Omental fat pad (tissue), 4 donors: ENCODE results near the gene YY1. TPM values are rescaled to one million over a fixed set of nuclear protein-coding genes. Genes with fewer than 3 reads are reported as not detected.
A peak's percentile ranks its signal among the peaks of the same experiment; 100 is the strongest.
"Not testable (repeated sequence)": the region's sequence is repeated elsewhere in the genome, so short reads cannot be mapped to it uniquely, and the experiment has no call there.

ENCODE experiments used
- ATAC-seq: fragments of 150-250 bp; one replicate; pipeline ENCODE4 v1.9.1; 2016; ENCODE audit warnings: mild to moderate bottlenecking, moderate library complexity; ENCODE audit not compliant: low FRiP score
- DNase-seq: peaks from one replicate; pipeline ENCODE4 v3.0.0-alpha.2; 2019; ENCODE audit warnings: low spot score
- total RNA-seq, 4 donors: library from RNA; depleted of rRNA; stranded (reverse); fragments of >200 nt; gene quantifications; one replicate each; pipeline ENCODE4 v1.1.0, GENCODE V29; 2016
- TF ChIP-seq, protein P1 (sequence below), 3 donors: fragments of 450-650 bp; IDR thresholded peaks; one replicate each; pipeline ENCODE4 v1.5.1; 2016 to 2017; ENCODE audit warnings: antibody characterized with exemption in 3 of 3, mild to moderate bottlenecking in 3 of 3, moderate library complexity in 2 of 3

YY1 gene
- total RNA-seq, 4 donors from 2014 or later = 45.1 to 55.5 (median 48.6) TPM

DNA sequence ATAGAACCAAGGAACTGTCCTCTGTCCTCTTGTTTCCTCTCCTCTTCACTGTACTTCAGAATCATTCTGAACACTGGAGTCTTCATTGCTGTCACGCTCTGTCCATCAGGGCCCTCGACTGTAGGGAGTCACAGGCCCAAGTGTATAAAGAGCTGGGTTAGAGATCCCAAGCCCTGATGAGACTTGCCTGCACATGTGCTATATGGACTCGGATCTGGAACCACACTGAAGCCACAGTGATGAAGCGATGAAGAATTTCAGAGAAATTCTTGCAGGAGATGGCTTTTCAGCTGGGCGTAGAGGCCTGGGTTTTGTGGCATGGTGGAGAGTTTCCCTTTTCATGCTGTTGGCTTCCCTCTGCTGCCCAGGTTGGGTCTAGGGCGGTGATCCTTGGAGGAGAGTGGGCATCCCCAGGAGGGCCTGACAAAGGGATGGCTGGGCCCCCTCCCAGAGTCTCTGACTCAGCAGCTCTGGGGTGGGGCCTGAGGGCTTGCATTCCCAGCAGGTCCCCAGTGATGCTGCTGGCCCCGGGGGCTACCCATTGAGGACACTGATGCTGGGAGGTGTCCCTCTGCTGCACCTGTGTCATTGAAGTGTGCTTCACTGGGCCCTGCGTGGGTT, 39.6 kb upstream of the YY1 start:
- TF ChIP-seq, protein P1, sequence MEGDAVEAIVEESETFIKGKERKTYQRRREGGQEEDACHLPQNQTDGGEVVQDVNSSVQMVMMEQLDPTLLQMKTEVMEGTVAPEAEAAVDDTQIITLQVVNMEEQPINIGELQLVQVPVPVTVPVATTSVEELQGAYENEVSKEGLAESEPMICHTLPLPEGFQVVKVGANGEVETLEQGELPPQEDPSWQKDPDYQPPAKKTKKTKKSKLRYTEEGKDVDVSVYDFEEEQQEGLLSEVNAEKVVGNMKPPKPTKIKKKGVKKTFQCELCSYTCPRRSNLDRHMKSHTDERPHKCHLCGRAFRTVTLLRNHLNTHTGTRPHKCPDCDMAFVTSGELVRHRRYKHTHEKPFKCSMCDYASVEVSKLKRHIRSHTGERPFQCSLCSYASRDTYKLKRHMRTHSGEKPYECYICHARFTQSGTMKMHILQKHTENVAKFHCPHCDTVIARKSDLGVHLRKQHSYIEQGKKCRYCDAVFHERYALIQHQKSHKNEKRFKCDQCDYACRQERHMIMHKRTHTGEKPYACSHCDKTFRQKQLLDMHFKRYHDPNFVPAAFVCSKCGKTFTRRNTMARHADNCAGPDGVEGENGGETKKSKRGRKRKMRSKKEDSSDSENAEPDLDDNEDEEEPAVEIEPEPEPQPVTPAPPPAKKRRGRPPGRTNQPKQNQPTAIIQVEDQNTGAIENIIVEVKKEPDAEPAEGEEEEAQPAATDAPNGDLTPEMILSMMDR (IDR thresholded peaks at IDR 0.05) = no peak
- DNase-seq (no peak), ATAC-seq (no peak)

DNA sequence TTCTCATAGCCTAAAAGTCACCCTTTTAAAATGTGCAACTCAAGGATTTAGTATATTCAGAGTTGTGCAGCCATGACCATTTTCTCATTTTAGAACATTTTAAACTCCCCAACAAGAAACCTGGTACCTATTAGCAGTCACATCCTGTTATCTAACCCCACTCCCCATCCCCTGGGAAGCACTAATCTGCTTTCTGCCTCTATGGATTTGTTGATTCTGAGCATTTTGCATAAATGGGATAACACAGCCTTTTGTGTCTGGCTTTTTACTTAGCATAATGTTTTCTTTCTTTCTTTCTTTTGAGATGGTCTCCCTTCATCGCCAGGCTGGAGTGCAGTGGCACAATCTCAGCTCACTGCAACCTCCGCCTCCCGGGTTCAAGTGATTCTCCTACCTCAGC, 38.6 kb upstream of the YY1 start:
- TF ChIP-seq, protein P1 (IDR thresholded peaks at IDR 0.05) = no peak
- no peak for ATAC-seq
- no peak for DNase-seq

DNA sequence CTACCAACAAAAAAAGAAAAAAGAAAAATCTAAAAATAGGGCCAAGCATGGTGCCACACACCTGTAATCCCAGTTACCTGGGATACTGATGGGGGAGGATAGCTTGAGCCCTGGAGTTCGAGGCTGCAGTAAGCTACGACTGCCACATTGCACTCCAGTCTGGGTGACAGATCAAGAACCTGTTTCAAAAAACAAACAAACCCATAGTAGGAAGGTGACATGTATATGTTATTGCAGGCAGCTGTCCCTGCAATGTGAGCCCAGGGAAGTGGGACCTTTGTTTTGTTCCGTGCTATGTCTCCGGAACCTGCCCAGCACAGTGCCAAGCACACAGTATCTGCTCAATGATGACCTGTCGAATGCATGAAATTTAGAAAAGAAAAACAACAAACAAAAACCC, 37.2 kb upstream of the YY1 start:
- ATAC-seq (no peak), DNase-seq (no peak)
- TF ChIP-seq, protein P1 (IDR thresholded peaks at IDR 0.05) = no peak

DNA sequence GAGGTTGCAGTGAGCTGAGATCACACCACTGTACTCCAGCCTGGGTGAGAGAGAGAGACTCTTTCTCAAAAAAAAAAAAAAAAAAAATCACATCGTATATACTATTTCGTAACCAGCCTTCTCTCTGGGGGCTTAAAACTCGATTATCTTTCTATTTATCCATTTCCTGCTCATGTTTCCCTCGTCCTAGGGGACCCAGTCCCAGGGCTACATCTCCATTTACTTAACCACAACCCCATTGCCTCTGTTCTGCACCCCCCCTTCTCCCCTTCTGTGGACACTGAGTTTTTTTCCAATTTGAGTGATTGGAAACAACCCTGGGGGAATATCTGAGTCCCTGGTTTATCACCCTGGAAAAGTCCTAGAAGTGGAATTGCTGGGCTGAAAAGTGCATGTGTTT, 36.2 kb upstream of the YY1 start:
- TF ChIP-seq, protein P1 (IDR thresholded peaks at IDR 0.05) = no peak
- DNase-seq = no peak
- no peak for ATAC-seq

DNA sequence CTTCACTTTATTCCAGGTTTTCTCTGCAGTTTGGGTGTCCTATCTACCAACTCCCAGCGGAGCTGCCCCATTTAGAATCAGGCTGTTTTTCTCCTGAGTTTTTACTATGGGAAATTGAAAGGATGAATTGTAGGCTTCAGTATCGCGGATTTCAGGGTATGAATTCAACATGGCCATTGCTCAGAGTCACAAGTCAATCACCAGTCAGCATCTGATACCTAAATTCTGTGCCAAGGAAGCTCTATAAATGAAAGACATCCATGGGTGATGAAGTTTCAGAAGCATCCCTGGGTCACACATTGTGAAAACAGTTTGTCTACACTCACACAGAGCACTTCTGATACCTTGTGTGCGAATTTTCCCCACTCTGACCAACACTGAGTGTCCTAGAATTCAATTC, 35.8 kb upstream of the YY1 start:
- DNase-seq (no peak), ATAC-seq (no peak)
- TF ChIP-seq, protein P1 (IDR thresholded peaks at IDR 0.05) = no peak

DNA sequence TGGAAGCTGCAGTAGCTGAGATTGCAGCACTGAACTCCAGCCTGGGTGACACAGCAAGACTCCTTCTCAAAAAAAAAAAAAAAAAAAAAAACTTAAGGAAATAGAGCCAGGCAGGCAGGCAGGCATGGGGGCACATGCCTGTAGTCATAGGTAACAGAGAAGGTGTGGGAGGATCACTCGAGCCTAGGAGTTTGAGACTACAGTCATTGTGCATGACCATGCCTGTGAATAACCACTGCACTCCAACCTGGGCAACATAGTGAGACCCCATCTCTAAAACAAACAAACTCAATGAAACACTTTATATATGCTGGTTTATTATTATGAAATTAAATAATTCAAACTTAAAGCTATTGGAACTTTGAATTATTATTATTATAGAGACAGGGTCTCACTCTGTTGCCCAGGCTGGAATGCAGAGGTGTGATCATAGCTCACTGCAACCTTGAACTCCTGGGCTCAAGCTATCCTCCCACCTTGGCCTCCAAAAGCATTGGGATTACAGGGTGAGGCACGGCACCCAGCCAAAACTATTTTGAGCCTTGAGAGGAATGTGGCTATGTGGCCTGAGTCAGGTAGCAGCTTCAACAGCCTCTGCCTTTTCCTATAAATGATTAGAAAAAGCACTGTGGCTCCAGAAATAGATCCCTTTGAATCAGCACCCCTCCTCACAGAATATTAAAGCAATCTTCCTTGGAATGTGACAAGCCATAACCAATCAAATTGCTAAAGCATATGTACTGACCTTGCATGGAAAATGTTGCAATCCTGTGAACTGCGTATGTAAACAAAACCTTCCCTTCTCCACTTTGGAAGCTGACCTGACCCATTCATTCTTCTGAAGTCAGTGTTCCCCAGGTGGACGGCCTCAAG, 34.7 kb upstream of the YY1 start:
- DNase-seq = no peak
- TF ChIP-seq, protein P1 (IDR thresholded peaks at IDR 0.05) = no peak
- ATAC-seq = peak; percentile 62

DNA sequence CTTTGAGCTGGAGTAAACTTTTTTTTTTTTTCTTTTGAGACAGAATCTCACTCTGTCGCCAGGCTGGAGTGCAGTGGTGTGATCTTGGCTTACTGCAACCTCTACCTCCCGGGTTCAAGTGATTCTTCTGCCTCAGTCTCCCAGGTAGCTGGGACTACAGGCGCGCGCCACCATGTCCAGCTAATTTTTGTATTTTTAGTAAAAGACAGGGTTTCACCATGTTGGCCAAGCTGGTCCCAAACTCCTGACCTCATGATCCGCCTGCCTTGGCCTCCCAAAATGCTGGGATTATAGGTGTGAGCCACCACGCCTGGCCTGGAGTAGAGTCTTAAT, 34.1 kb upstream of the YY1 start:
- not testable (repeated sequence) for ATAC-seq, DNase-seq

DNA sequence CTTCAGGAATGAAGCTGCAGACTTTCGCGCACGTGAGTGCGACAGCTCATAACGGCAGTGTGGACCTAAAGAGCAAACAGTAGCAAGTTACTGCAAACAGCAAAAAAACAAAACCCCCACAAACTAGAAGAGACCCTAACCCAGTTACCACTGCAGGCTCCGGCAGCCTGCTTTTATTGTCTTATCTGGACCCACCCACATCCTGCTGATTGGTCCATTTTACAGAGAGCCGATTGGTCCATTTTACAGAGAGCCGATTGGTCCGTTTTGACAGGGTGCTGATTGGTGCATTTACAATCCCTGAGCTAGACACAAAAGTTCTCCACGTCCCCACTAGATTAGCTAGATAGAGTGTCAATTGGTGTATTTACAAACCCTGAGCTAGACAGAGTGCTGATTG, 31.4 kb upstream of the YY1 start:
- not testable (repeated sequence) for DNase-seq, ATAC-seq

DNA sequence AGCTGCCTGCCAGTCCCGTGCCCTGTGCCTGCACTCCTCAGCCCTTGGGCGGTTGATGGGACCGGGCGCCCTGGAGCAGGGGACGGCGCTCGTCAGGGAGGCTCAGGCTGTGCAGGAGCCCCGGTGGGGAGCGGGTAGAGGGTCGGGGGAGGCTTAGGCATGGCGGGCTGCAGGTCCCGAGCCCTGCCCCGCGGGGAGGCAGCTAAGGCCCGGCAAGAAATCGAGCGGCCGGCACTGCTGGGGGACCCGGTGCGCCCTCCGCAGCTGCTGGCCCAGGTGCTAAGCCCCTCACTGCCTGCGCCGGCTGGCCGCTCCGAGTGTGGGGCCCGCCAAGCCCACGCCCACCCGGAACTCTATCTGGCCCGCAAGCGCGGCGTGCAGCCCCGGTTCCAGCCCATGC, 30.8 kb upstream of the YY1 start:
- not testable (repeated sequence) for ATAC-seq, DNase-seq
